Omental fat pad (tissue), 4 donors: ENCODE data around the gene C16orf74. TPM values are rescaled to one million over a fixed set of nuclear protein-coding genes. Genes with fewer than 3 reads are reported as not detected.

Experiments used
- ATAC-seq: fragments of 150-250 bp; one replicate; pipeline ENCODE4 v1.9.1; 2016; ENCODE audit warnings: mild to moderate bottlenecking, moderate library complexity; ENCODE audit not compliant: low FRiP score
- DNase-seq: peaks from one replicate; pipeline ENCODE4 v3.0.0-alpha.2; 2019; ENCODE audit warnings: low spot score
- total RNA-seq, 4 donors: library from RNA; depleted of rRNA; stranded (reverse); fragments of >200 nt; gene quantifications; one replicate each; pipeline ENCODE4 v1.1.0, GENCODE V29; 2016
- TF ChIP-seq, protein P1 (sequence below), 3 donors: fragments of 450-650 bp; IDR thresholded peaks; one replicate each; pipeline ENCODE4 v1.5.1; 2016 to 2017; ENCODE audit warnings: antibody characterized with exemption in 3 of 3, mild to moderate bottlenecking in 3 of 3, moderate library complexity in 2 of 3

The C16orf74 gene
- total RNA-seq, 4 donors from 2014 or later: 1.1 to 3.5 (median 2.8) TPM

- TF ChIP-seq, protein P1, sequence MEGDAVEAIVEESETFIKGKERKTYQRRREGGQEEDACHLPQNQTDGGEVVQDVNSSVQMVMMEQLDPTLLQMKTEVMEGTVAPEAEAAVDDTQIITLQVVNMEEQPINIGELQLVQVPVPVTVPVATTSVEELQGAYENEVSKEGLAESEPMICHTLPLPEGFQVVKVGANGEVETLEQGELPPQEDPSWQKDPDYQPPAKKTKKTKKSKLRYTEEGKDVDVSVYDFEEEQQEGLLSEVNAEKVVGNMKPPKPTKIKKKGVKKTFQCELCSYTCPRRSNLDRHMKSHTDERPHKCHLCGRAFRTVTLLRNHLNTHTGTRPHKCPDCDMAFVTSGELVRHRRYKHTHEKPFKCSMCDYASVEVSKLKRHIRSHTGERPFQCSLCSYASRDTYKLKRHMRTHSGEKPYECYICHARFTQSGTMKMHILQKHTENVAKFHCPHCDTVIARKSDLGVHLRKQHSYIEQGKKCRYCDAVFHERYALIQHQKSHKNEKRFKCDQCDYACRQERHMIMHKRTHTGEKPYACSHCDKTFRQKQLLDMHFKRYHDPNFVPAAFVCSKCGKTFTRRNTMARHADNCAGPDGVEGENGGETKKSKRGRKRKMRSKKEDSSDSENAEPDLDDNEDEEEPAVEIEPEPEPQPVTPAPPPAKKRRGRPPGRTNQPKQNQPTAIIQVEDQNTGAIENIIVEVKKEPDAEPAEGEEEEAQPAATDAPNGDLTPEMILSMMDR (IDR thresholded peaks at IDR 0.05): no peak
- DNase-seq (no peak), ATAC-seq (no peak)
Observed at GRCh38 chr16:85676466-85676865, 74.4 kb downstream of the C16orf74 start.

GRCh38 chr16:85675251-85675874, 75.5 kb downstream of the C16orf74 start:
- no peak for DNase-seq
- ATAC-seq: no peak
- TF ChIP-seq, protein P1 (IDR thresholded peaks at IDR 0.05): no peak

GRCh38 chr16:85674828-85675227, 76.1 kb downstream of the C16orf74 start:
- no peak for ATAC-seq
- DNase-seq: no peak
- TF ChIP-seq, protein P1 (IDR thresholded peaks at IDR 0.05): no peak

GRCh38 chr16:85674418-85674755, 76.5 kb downstream of the C16orf74 start:
- TF ChIP-seq, protein P1 (IDR thresholded peaks at IDR 0.05): no peak
- ATAC-seq (no peak), DNase-seq (no peak)

GRCh38 chr16:85673529-85674417, 77.1 kb downstream of the C16orf74 start:
- ATAC-seq: peak; percentile 59
- DNase-seq: no peak
- TF ChIP-seq, protein P1 (IDR thresholded peaks at IDR 0.05): no peak

DNA sequence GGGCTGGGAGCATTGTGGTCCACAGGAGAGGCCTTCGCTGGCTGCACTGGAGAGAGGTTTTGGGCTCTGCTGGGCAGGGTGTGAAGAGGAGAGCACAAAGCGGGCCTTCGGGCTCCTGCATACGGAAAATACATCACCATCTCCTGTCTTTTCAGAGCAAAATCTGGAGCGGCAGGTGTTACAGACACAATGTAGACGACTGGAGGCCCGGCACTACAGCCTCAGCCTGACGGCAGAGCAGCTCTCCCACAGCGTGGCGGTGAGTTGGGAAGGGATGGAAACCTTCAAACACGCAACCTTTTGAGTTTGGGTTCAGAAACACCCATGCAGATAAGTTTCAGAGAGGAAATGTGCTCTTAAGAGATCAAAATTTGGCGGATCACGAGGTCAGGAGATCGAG, 80.1 kb downstream of the C16orf74 start:
- ATAC-seq (no peak), DNase-seq (no peak)
- TF ChIP-seq, protein P1 (IDR thresholded peaks at IDR 0.05): no peak
